NCI-H128 (cell line): ENCODE measurements around the gene SCEL.

Experiments used
- DNase-seq: peaks from one replicate; lab custom pipeline; 2025; ENCODE audit not compliant: unreplicated experiment; lab: John Stamatoyannopoulos, UW

SCEL gene

DNA sequence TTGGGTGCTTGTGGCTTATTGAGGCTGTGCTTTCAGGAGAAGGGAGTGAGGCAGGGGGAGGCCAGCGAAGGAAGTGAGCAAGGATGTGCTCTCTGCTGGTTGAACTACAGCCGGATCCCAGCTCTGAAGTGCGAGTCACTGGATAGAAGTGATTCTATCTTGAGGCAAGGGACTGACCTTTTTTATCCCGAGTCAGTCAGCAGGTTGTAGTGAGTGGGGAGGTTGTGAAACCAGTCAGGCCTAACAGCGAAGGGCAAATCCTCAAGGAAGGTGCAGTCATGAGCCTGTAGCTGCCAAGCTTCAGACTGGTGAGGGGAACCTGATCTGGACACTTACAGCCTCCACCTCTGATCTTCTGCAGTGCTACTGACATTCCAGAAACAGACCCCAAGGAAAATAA lies 18.6 kb downstream of the SCEL start:
- no peak for DNase-seq

- no peak for DNase-seq
Observed at GRCh38 chr13:77555246-77555645, 19.7 kb downstream of the SCEL start.

DNA sequence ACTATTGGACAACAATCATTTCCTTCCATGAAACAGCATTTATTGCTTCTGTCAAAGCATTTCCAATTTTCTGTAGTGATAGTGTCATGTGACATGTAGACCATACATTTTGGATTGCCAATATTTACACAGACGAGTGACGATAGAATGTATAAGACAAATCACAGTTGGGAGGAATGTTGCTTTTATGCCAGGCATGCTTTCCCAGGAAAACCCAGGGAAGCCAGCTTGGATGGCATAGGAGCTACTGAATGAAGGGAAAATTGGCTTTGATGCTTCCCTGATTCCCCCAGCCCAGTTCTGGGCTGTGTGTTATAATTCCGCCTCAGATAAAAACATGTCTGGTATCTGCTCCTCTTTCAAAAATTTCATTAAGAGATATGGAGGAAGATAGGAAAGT lies 22.5 kb downstream of the SCEL start:
- DNase-seq = no peak

DNA sequence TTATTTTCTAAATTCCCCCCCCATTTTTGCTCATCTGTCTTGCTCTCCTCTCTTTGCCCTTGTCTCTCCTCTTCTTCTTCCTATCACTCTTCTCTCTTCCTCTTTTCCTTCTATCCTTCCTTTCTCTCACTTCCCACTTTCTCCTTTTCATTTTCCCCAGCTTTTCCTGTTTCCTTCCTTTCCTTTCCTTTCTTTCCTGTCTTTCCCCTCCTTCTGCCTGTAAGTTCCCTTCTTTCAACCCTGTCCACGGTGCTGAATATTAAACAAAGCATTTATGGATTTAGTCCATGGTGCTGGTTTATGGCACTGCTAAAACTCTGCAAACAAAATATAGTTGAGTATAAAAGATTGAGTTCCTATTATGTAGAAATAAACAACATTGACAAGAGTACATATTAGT lies 27.6 kb downstream of the SCEL start:
- no peak for DNase-seq

DNA sequence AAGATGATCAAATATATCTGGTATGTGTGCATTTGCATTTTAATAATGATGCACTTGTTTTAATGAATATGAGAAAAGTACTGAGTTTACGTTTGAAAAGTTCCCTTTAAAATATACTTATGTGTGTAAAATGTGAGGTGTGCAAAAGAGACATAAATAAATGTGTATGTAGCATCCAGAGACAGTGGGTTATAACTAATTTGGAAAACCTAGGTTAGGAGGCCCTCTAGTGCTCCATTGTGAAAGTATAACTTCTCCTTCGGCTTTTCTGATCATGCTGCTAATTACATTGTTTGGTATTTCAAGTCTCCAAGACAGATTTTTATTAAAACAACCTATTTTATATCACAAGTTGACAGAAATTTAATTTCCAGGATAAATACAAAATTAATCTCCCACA lies 30.1 kb downstream of the SCEL start:
- DNase-seq = peak; percentile 12

GRCh38 chr13:77571956-77572355 lies 36.5 kb downstream of the SCEL start:
- no peak for DNase-seq

DNA sequence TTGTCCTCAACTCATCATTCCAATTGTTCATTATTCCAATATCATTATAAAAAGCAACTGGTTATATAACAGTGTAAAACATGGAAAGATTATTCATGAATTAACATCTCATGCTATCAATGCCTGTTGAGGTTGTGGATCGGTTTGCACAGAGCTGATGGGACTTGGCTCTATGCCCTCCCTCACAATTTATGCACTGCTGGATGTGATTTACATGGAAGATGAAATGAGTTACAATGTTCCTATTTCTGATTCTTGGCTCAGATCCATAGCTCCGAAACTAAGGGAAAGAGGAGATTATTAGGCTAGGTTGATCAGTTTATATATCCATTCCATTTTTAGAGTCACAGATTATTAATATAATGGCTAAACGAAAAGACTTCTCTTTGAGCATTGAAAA lies 38.6 kb downstream of the SCEL start:
- DNase-seq = no peak

GRCh38 chr13:77579959-77580358 lies 44.5 kb downstream of the SCEL start:
- DNase-seq = no peak

DNA sequence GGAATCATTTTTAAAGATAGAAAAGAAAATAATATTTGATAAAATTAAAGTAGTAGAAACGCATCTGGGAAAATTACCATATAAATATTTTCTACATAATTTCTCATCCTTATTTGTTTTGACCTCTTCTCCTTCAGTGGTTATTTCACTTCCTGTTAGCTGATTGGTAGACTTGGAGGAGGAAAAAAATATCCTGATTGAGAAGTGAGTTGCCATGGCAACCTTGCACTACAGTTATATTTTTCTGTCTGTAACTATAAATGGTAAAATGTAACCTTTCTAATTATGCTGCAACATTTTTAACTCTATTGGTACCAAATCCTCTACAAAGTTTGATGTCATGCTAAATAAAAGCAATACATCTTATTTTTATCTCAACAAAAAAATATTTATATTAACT lies 45.2 kb downstream of the SCEL start:
- no peak for DNase-seq

DNA sequence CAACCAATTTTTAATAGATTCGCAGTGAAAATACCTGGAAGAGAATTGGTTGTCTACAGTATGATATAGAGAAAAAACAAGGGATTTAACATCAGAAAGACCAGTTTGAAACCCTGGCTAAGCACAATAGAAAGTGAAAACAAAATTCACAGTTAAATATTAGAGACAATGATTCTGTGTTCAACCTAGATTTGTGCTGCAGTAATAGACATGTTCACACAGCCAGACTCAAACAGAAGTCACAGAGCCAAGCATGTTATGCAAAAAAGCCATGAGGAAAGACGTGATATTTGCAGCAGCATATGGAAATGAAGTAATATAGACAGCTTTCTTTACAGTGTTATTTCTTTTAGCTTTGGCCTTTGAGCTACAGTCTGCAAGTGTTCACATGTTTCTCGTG lies 48.1 kb downstream of the SCEL start:
- no peak for DNase-seq

DNA sequence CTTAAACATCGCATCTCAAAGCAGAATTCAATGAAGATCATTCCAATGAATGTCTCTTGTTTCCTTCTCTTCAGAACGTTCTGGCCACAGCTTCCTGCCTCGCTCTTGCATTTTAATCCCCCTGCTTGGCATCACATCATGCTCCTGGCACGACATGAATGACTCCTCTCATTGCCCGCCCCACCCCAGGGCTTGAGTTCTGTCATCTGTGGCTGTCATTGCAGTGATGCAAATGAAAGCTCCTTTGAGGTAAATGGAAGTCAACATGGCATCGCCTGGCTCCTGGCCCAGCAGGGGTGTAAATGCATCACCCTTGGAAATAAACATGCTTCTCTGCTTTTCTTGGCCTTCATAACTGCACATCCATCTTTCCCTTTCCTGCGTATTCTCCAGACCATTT lies 48.6 kb downstream of the SCEL start:
- DNase-seq = no peak

GRCh38 chr13:77595166-77595810 lies 59.8 kb downstream of the SCEL start:
- no peak for DNase-seq

GRCh38 chr13:77596777-77597176 lies 61.3 kb downstream of the SCEL start:
- no peak for DNase-seq

- no peak for DNase-seq
Observed at GRCh38 chr13:77599351-77599750, 63.8 kb downstream of the SCEL start.

DNA sequence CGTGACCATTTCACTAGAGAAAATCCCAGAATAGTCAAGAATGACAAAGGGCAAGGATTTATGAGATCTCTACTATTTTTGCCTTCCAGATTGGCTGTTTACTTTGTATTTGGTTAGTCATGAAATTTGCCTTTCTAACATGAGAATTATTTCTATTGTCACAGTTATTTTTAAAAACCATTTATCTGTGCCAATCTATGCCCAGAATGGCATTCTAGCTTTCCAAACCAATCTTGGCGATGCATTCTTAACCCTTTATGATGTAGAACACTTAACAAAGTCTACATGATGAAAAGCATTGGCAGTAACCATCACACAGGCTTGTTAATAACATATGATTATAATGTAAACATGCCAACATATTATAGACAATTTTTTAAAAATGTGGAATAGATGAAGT lies 65.2 kb downstream of the SCEL start:
- DNase-seq = no peak

GRCh38 chr13:77611068-77611467 lies 75.6 kb downstream of the SCEL start:
- DNase-seq = no peak

GRCh38 chr13:77616027-77616426 lies 80.5 kb downstream of the SCEL start:
- DNase-seq = no peak

DNA sequence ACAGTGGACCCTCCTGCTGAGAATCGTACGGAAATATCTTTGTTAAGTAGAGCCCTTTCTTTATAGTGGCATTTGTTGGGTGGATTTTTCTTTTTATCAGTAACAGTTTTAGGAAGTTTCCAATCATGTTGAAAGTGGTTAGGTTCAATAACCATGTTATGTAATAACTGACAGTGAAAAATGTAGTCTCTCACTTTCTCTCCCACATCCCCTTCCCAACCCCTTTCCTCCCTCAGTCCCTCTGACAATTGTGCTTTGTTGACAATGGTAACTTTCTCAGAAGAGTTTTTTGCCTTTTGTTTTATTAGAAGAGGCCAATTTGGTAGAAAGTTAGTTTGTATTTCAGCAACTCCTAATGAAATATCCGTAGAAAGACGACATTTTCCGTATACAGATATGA lies 84.1 kb downstream of the SCEL start:
- no peak for DNase-seq

- DNase-seq = no peak
Observed at GRCh38 chr13:77620138-77620537, 84.6 kb downstream of the SCEL start.

- no peak for DNase-seq
Observed at GRCh38 chr13:77623806-77624205, 88.3 kb downstream of the SCEL start.

GRCh38 chr13:77628170-77628569 lies 92.7 kb downstream of the SCEL start:
- DNase-seq = no peak

- DNase-seq = peak; percentile 62
Observed at GRCh38 chr13:77637588-77637987, 102.1 kb downstream of the SCEL start.

DNA sequence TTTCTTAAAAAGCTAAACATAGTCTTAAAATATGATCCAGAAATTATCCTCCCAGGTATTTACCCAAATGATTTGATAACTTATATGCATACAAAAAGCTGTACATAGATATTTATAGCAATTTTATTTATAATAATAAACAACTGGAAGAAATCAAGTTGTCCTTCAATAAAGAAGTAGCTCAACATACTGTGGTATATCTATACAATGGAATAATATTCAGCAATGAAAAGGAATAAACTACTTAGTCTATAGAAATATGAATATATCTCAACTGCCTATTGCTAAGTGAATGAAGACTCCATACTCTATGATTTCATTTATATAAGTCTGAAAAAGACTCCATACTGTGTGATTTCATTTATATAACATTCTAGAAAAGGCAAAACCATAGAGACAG lies 114.9 kb downstream of the SCEL start:
- no peak for DNase-seq

DNA sequence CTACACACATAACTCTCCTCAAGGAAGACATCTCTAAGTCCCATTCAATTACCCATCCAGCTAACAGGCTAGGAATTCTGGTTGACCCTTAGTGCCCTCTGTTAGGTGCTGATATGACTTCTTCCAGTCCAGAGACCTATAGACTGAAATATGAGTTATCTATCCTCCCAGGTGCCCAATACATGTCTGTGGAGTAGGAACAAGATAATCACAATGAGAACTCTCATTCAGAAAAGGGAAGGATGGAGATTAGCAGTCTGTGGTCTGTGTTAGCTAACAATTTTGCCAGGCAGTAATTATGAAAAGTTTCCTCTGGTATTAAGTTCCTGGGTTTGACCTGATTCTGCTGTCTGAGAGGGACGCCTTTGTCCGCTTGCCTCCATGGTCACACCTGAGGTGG lies 117.8 kb downstream of the SCEL start:
- no peak for DNase-seq
